Mesendoderm (in vitro differentiated cells): Measurements from ENCODE around the gene MVP.
A peak's percentile ranks its signal among the peaks of the same experiment; 100 is the strongest.

Source experiments
- DNase-seq: peaks from one replicate; pipeline ENCODE4 v3.0.0; 2013
- H2AK5ac ChIP-seq: 2 replicates; pipeline ENCODE4 v1.6.1; 2013; ENCODE audit warnings: low read length, inconsistent platforms
- H2BK120ac ChIP-seq: 2 replicates; pipeline ENCODE4 v1.6.1; 2013; ENCODE audit warnings: low read depth, mild to moderate bottlenecking, low read length, moderate library complexity, mixed read lengths
- H2BK15ac ChIP-seq: replicated peaks from 2 replicates; pipeline ENCODE4 v1.6.1; 2013; ENCODE audit warnings: low read depth, mild to moderate bottlenecking, moderate library complexity
- H2BK5ac ChIP-seq: 2 replicates; pipeline ENCODE4 v1.6.1; 2013; ENCODE audit warnings: low read length, inconsistent platforms
- H3K18ac ChIP-seq: 2 replicates; pipeline ENCODE4 v1.6.1; 2013; ENCODE audit warnings: mild to moderate bottlenecking, low read length, mixed read lengths
- H3K23ac ChIP-seq: one replicate; pipeline ENCODE4 v1.6.1; 2013; ENCODE audit warnings: low read length
- H3K27ac ChIP-seq: 2 replicates; pipeline ENCODE4 v1.5.1; 2013; ENCODE audit warnings: low read depth, mild to moderate bottlenecking, inconsistent platforms, low read length, moderate library complexity
- H3K27me3 ChIP-seq: 2 replicates; pipeline ENCODE4 v1.6.1; 2013; ENCODE audit warnings: low read length, control low read depth, mild to moderate bottlenecking, inconsistent platforms; ENCODE audit not compliant: insufficient read depth, poor library complexity
- H3K36me3 ChIP-seq: 2 replicates; pipeline ENCODE4 v1.6.1; 2013; ENCODE audit warnings: low read length, inconsistent platforms; ENCODE audit not compliant: control insufficient read depth, insufficient read depth
- H3K4ac ChIP-seq: one replicate; pipeline ENCODE4 v1.6.1; 2013; ENCODE audit warnings: low read depth, mild to moderate bottlenecking, low read length, moderate library complexity
- H3K4me1 ChIP-seq: 2 replicates; pipeline ENCODE4 v1.6.1; 2013; ENCODE audit warnings: low read depth, low read length, inconsistent platforms; ENCODE audit not compliant: control insufficient read depth
- H3K4me2 ChIP-seq: 2 replicates; pipeline ENCODE4 v1.6.1; 2013; ENCODE audit warnings: low read length
- H3K4me3 ChIP-seq: 2 replicates; pipeline ENCODE4 v1.5.1; 2013; ENCODE audit warnings: mild to moderate bottlenecking, low read length
- H3K56ac ChIP-seq: one replicate; pipeline ENCODE4 v1.6.1; 2013; ENCODE audit warnings: low read length
- H3K79me1 ChIP-seq: 2 replicates; pipeline ENCODE4 v1.6.1; 2013; ENCODE audit warnings: low read length, inconsistent platforms
- H3K79me2 ChIP-seq: 2 replicates; pipeline ENCODE4 v1.6.1; 2013; ENCODE audit warnings: mild to moderate bottlenecking, low read length; ENCODE audit not compliant: control insufficient read depth, insufficient read depth
- H3K9ac ChIP-seq: 2 replicates; pipeline ENCODE4 v1.6.1; 2013; ENCODE audit warnings: low read length, inconsistent platforms
- H4K5ac ChIP-seq: one replicate; pipeline ENCODE4 v1.6.1; 2013; ENCODE audit warnings: low read length
- H4K8ac ChIP-seq: one replicate; pipeline ENCODE4 v1.6.1; 2013; ENCODE audit warnings: low read depth, mild to moderate bottlenecking, control low read depth, low read length, moderate library complexity
- WGBS: extraction: QIAGEN DNeasy Blood & Tissue Kit; methylation state at CpG from one replicate; pipeline ENCODE4 v1.1.7; 2013; ENCODE audit warnings: low lambda C conversion rate, missing lambda C conversion rate; ENCODE audit not compliant: insufficient coverage; ENCODE audit errors: extremely low coverage; 5-methylcytosine and 5-hydroxymethylcytosine counted together

Gene MVP

GRCh38 chr16:29806099-29806579, 14.1 kb upstream of the MVP start, which contains the start of gene MAZ:
Gene MAZ, plus strand, starts transcription at chr16:29806529. Its CDS starts 173 bp downstream, at chr16:29806702.
- Histone ChIP-seq H2AK5ac (no peak within 1 kb of the TSS), H3K36me3 (peaks cover 9% of the 10 kb centered on the region), H3K18ac (peak within 1 kb of the TSS; percentile 88), H3K27ac (peak within 1 kb of the TSS; percentile 80), H3K4me2 (peak within 1 kb of the TSS; percentile 82), H3K79me1 (peaks cover 5% of the 10 kb centered on the region), H3K23ac (peak within 1 kb of the TSS; percentile 59), H3K56ac (peak within 1 kb of the TSS; percentile 96), H2BK15ac (no peak within 1 kb of the TSS), H3K79me2 (peaks cover 26% of the 10 kb centered on the region), H4K8ac (no peak within 1 kb of the TSS), H3K27me3 (no peaks in the 10 kb centered on the region), H4K5ac (no peak within 1 kb of the TSS), H3K4me1 (peaks cover 10% of the 10 kb centered on the region), H2BK5ac (peak within 1 kb of the TSS; percentile 57), H3K4ac (peak within 1 kb of the TSS; percentile 90), H3K9ac (peak within 1 kb of the TSS; percentile 98), H2BK120ac (peak within 1 kb of the TSS; percentile 34), H3K4me3 (peak within 1 kb of the TSS; percentile 56)
- no peak for DNase-seq
- WGBS: no CpG with 5 or more reads among the region's 67 CpGs

- peak overlapping the region; percentile 80 for H3K27ac ChIP-seq
- H3K23ac ChIP-seq: no peak overlapping the region
- no peak overlapping the region for H4K8ac ChIP-seq
- H4K5ac ChIP-seq: no peak overlapping the region
- peak overlapping the region; percentile 88 for H3K18ac ChIP-seq
- peaks cover 5% of the 10 kb centered on the region for H3K79me1 ChIP-seq
- peaks cover 10% of the 10 kb centered on the region for H3K4me1 ChIP-seq
- H3K9ac ChIP-seq: peak overlapping the region; percentile 98
- H3K4me3 ChIP-seq: peak overlapping the region; percentile 56
- peaks cover 8% of the 10 kb centered on the region for H3K36me3 ChIP-seq
- H3K27me3 ChIP-seq: no peaks in the 10 kb centered on the region
- peak overlapping the region; percentile 82 for H3K4me2 ChIP-seq
- WGBS: no CpG with 5 or more reads among the region's 99 CpGs
- H2BK15ac ChIP-seq: no peak overlapping the region
- peaks cover 26% of the 10 kb centered on the region for H3K79me2 ChIP-seq
- H3K4ac ChIP-seq: peak overlapping the region; percentile 90
- peak; percentile 88 for DNase-seq
- H2AK5ac ChIP-seq: no peak overlapping the region
- H3K56ac ChIP-seq: peak overlapping the region; percentile 96
- peak overlapping the region; percentile 28 for H2BK5ac ChIP-seq
- H2BK120ac ChIP-seq: peak overlapping the region; percentile 34
Measured at GRCh38 chr16:29806641-29807425, 13.4 kb upstream of the MVP start.

- H3K4me2 ChIP-seq: peak overlapping the region; percentile 82
- WGBS: no CpG with 5 or more reads among the region's 69 CpGs
- peaks cover 10% of the 10 kb centered on the region for H3K4me1 ChIP-seq
- peak overlapping the region; percentile 98 for H3K9ac ChIP-seq
- H4K8ac ChIP-seq: no peak overlapping the region
- H3K4me3 ChIP-seq: peak overlapping the region; percentile 56
- H3K18ac ChIP-seq: peak overlapping the region; percentile 88
- H3K27me3 ChIP-seq: no peaks in the 10 kb centered on the region
- peak overlapping the region; percentile 62 for H2BK5ac ChIP-seq
- peak overlapping the region; percentile 80 for H3K27ac ChIP-seq
- DNase-seq: peak; percentile 93
- H4K5ac ChIP-seq: no peak overlapping the region
- H3K36me3 ChIP-seq: peaks cover 8% of the 10 kb centered on the region
- H3K79me2 ChIP-seq: peaks cover 26% of the 10 kb centered on the region
- H2BK15ac ChIP-seq: no peak overlapping the region
- peak overlapping the region; percentile 34 for H2BK120ac ChIP-seq
- peak overlapping the region; percentile 59 for H3K23ac ChIP-seq
- peaks cover 5% of the 10 kb centered on the region for H3K79me1 ChIP-seq
- H3K56ac ChIP-seq: peak overlapping the region; percentile 96
- peak overlapping the region; percentile 54 for H2AK5ac ChIP-seq
- H3K4ac ChIP-seq: peak overlapping the region; percentile 90
Measured at GRCh38 chr16:29807426-29808218, 12.6 kb upstream of the MVP start.

GRCh38 chr16:29808219-29808900, 11.9 kb upstream of the MVP start:
- Histone ChIP-seq H2BK5ac (peak overlapping the region; percentile 62), H2BK120ac (no peak overlapping the region), H3K79me2 (peaks cover 26% of the 10 kb centered on the region), H3K9ac (peak overlapping the region; percentile 98), H3K27ac (no peak overlapping the region), H3K36me3 (peaks cover 8% of the 10 kb centered on the region), H3K4me2 (peak overlapping the region; percentile 82), H4K5ac (no peak overlapping the region), H3K56ac (peak overlapping the region; percentile 96), H3K18ac (no peak overlapping the region), H3K4ac (no peak overlapping the region), H3K23ac (no peak overlapping the region), H3K4me1 (peaks cover 16% of the 10 kb centered on the region), H3K79me1 (peaks cover 5% of the 10 kb centered on the region), H2AK5ac (no peak overlapping the region), H4K8ac (no peak overlapping the region), H3K4me3 (peak overlapping the region; percentile 56), H2BK15ac (no peak overlapping the region), H3K27me3 (no peaks in the 10 kb centered on the region)
- no peak for DNase-seq
- WGBS: no CpG with 5 or more reads among the region's 25 CpGs

GRCh38 chr16:29809031-29809747, 11.1 kb upstream of the MVP start:
- Histone ChIP-seq H3K4me2 (peak overlapping the region; percentile 82), H3K79me2 (peaks cover 26% of the 10 kb centered on the region), H3K56ac (peak overlapping the region; percentile 96), H3K9ac (peak overlapping the region; percentile 98), H2BK5ac (no peak overlapping the region), H3K18ac (no peak overlapping the region), H3K27me3 (no peaks in the 10 kb centered on the region), H3K4me1 (peaks cover 20% of the 10 kb centered on the region), H2BK120ac (no peak overlapping the region), H2AK5ac (no peak overlapping the region), H3K27ac (no peak overlapping the region), H3K4ac (no peak overlapping the region), H2BK15ac (no peak overlapping the region), H3K23ac (peak overlapping the region; percentile 55), H4K8ac (no peak overlapping the region), H3K36me3 (peaks cover 6% of the 10 kb centered on the region), H3K4me3 (no peak overlapping the region), H4K5ac (no peak overlapping the region), H3K79me1 (peaks cover 5% of the 10 kb centered on the region)
- no CpG with 5 or more reads among the region's 31 CpGs for WGBS
- no peak for DNase-seq
